Hepatocyte (in vitro differentiated cells): ENCODE results near the gene MET. TPM values are rescaled to one million over a fixed set of nuclear protein-coding genes. Genes with fewer than 3 reads are reported as not detected.

Source experiments
- DNase-seq: peaks from one replicate; pipeline ENCODE4 v3.0.0-alpha.2; 2016; ENCODE audit warnings: low spot score
- H2AFZ ChIP-seq: fragments of 200-600 bp; sonication (generic); 2 replicates; pipeline ENCODE4 v1.6.0; 2016; ENCODE audit warnings: antibody characterized with exemption, mild to moderate bottlenecking
- H3K27ac ChIP-seq: fragments of 200-600 bp; sonication (generic); 2 replicates; pipeline ENCODE4 v1.5.1; 2016; ENCODE audit warnings: mild to moderate bottlenecking
- H3K27me3 ChIP-seq: fragments of 200-600 bp; sonication (generic); 2 replicates; pipeline ENCODE4 v1.6.1; 2016
- H3K36me3 ChIP-seq: fragments of 200-600 bp; sonication (generic); replicated peaks from 2 replicates; pipeline ENCODE4 v1.5.1; 2016; ENCODE audit warnings: low read depth; ENCODE audit not compliant: insufficient read depth
- H3K4me1 ChIP-seq: fragments of 200-600 bp; sonication (generic); 2 replicates; pipeline ENCODE4 v1.5.1; 2016; ENCODE audit warnings: mild to moderate bottlenecking, moderate library complexity; ENCODE audit not compliant: insufficient read depth
- H3K4me2 ChIP-seq: fragments of 200-600 bp; sonication (generic); 2 replicates; pipeline ENCODE4 v1.6.0; 2016
- H3K4me3 ChIP-seq: fragments of 200-600 bp; sonication (generic); 2 replicates; pipeline ENCODE4 v1.5.1; 2016; ENCODE audit warnings: mild to moderate bottlenecking
- H3K79me2 ChIP-seq: fragments of 200-600 bp; sonication (generic); 2 replicates; pipeline ENCODE4 v1.6.0; 2017; ENCODE audit warnings: mild to moderate bottlenecking
- H3K9me2 ChIP-seq: fragments of 200-600 bp; sonication (generic); replicated peaks from 2 replicates; pipeline ENCODE4 v1.6.0; 2017; ENCODE audit warnings: mild to moderate bottlenecking; ENCODE audit not compliant: insufficient read depth
- H3K9me3 ChIP-seq: fragments of 200-600 bp; sonication (generic); 2 replicates; pipeline ENCODE4 v1.5.1; 2016; ENCODE audit warnings: low read depth, mild to moderate bottlenecking
- H4K20me1 ChIP-seq: fragments of 200-600 bp; sonication (generic); 2 replicates; pipeline ENCODE4 v1.6.0; 2016; ENCODE audit warnings: mild to moderate bottlenecking; ENCODE audit not compliant: insufficient read depth, poor library complexity, severe bottlenecking
- EZH2 ChIP-seq: fragments of 200-600 bp; sonication (generic); IDR thresholded peaks from 2 replicates; pipeline ENCODE4 v1.6.1; 2016; ENCODE audit warnings: antibody characterized with exemption, mild to moderate bottlenecking, borderline replicate concordance
- EZH2phosphoT487 ChIP-seq: fragments of 200-600 bp; sonication (generic); IDR thresholded peaks from one replicate; pipeline ENCODE4 v1.6.1; 2018; ENCODE audit warnings: antibody characterized with exemption, mild to moderate bottlenecking, low read depth, moderate library complexity; ENCODE audit not compliant: unreplicated experiment, severe bottlenecking
- WGBS: methylation state at CpG from one replicate; pipeline ENCODE4 v1.1.6; 2016; ENCODE audit warnings: low lambda C conversion rate; ENCODE audit errors: missing lambda C conversion rate; 5-methylcytosine and 5-hydroxymethylcytosine counted together
- polyA plus RNA-seq: library from polyadenylated mRNA; unstranded; fragments of >200 nt; fragmentation: Nextera tagmentation; extraction: Ambion mirVana; gene quantifications from 2 replicates; pipeline ENCODE4 v1.2.1, GENCODE V29; 2016
- total RNA-seq: library from RNA; depleted of rRNA; stranded (reverse); fragments of >200 nt; gene quantifications from 2 replicates; pipeline ENCODE4 v1.2.3, GENCODE V29; 2014
- TF ChIP-seq, protein P1 (sequence below): fragments of 200-600 bp; sonication (generic); IDR thresholded peaks from 2 replicates; pipeline ENCODE4 v1.5.1; 2016; ENCODE audit warnings: antibody characterized with exemption, mild to moderate bottlenecking; ENCODE audit not compliant: poor library complexity

MET gene
- total and polyA plus RNA-seq, 2 experiments from 2014 or later = 12.7 to 35.7 TPM

- DNase-seq = peak; percentile 35
- Histone ChIP-seq H3K9me2 (no peaks in the 10 kb centered on the region), H3K9me3 (no peaks in the 10 kb centered on the region), H3K27me3 (no peaks in the 10 kb centered on the region), H4K20me1 (no peaks in the 10 kb centered on the region), H3K4me2 (peak overlapping the region; percentile 90), H3K79me2 (peaks cover 46% of the 10 kb centered on the region), H3K27ac (peak overlapping the region; percentile 92), H2AFZ (peak overlapping the region; percentile 71), H3K4me3 (peak overlapping the region; percentile 66), H3K36me3 (no peaks in the 10 kb centered on the region), H3K4me1 (no peaks in the 10 kb centered on the region)
- WGBS = 8% methylated on average over 23 of the region's 23 CpGs
- TF ChIP-seq EZH2 (no peak), EZH2phosphoT487 (no peak)
- TF ChIP-seq, protein P1, sequence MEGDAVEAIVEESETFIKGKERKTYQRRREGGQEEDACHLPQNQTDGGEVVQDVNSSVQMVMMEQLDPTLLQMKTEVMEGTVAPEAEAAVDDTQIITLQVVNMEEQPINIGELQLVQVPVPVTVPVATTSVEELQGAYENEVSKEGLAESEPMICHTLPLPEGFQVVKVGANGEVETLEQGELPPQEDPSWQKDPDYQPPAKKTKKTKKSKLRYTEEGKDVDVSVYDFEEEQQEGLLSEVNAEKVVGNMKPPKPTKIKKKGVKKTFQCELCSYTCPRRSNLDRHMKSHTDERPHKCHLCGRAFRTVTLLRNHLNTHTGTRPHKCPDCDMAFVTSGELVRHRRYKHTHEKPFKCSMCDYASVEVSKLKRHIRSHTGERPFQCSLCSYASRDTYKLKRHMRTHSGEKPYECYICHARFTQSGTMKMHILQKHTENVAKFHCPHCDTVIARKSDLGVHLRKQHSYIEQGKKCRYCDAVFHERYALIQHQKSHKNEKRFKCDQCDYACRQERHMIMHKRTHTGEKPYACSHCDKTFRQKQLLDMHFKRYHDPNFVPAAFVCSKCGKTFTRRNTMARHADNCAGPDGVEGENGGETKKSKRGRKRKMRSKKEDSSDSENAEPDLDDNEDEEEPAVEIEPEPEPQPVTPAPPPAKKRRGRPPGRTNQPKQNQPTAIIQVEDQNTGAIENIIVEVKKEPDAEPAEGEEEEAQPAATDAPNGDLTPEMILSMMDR = no peak
These were observed 830 bp downstream of the MET start for GRCh38 chr7:116672596-116673456.

- Histone ChIP-seq H3K9me2 (no peaks in the 10 kb centered on the region), H3K79me2 (peaks cover 53% of the 10 kb centered on the region), H3K4me2 (peak overlapping the region; percentile 90), H3K4me1 (no peaks in the 10 kb centered on the region), H3K27ac (no peak overlapping the region), H3K9me3 (no peaks in the 10 kb centered on the region), H3K4me3 (no peak overlapping the region), H3K27me3 (no peaks in the 10 kb centered on the region), H4K20me1 (no peaks in the 10 kb centered on the region), H2AFZ (no peak overlapping the region), H3K36me3 (no peaks in the 10 kb centered on the region)
- TF ChIP-seq EZH2 = no peak
- TF ChIP-seq, protein P1 = no peak
- no peak for TF ChIP-seq EZH2phosphoT487
- no peak for DNase-seq
- WGBS = 57% methylated on average over 3 of the region's 3 CpGs
These were observed 1.5 kb downstream of the MET start for GRCh38 chr7:116673457-116673865.

DNA sequence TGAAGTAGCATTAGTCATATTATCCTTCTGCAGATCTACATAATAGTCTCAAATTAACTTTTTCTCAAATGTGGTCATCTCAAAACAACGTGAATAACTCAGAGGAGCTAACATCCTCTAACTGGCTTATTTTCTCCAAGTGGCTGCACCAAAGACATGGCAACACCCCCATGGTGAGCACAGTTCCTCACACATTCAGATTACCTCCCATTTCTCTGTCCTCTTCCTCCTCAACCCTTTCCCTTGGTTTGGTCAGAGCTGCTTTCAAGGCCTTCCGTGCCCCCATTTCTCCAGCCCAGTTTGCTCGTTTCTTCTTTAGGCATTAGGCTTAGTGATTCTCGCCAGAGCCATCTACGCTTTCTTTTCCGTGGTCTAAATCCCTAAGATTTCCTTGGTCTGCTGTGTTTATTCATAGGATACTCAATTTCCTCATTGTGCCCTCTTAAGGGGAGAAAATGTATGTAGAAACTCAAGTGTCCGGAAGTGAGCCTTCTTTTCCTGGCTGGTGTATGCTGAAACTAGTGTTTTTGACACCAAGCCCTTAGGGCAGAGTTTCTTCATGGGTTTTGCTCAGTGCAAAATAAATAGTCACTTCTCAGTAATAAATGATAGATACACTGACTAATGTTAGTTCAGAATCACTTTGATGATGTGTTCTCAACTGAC lies 2.6 kb downstream of the MET start:
- no peak overlapping the region for H3K4me3 ChIP-seq
- TF ChIP-seq, protein P1 = no peak
- TF ChIP-seq EZH2phosphoT487 (no peak), EZH2 (no peak)
- H3K4me2 ChIP-seq = peak overlapping the region; percentile 90
- H4K20me1 ChIP-seq = no peaks in the 10 kb centered on the region
- H3K9me2 ChIP-seq = no peaks in the 10 kb centered on the region
- H3K4me1 ChIP-seq = no peaks in the 10 kb centered on the region
- no peaks in the 10 kb centered on the region for H3K27me3 ChIP-seq
- no peak overlapping the region for H2AFZ ChIP-seq
- no peaks in the 10 kb centered on the region for H3K36me3 ChIP-seq
- no peak overlapping the region for H3K27ac ChIP-seq
- 72% methylated on average over 7 of the region's 7 CpGs for WGBS
- no peak for DNase-seq
- H3K9me3 ChIP-seq = no peaks in the 10 kb centered on the region
- peaks cover 64% of the 10 kb centered on the region for H3K79me2 ChIP-seq
